22Rv1 (cell line): Measurements from ENCODE around the gene OR52W1.

Source experiments
- ZFX ChIP-seq: fragments of 450-650 bp; IDR thresholded peaks from 2 replicates; pipeline ENCODE4 v1.6.1; 2017; ENCODE audit warnings: antibody characterized with exemption, borderline replicate concordance
- TF ChIP-seq, protein P1 (sequence below): fragments of 450-650 bp; IDR thresholded peaks from 2 replicates; pipeline ENCODE4 v1.5.1; 2017; ENCODE audit warnings: mild to moderate bottlenecking

DNA sequence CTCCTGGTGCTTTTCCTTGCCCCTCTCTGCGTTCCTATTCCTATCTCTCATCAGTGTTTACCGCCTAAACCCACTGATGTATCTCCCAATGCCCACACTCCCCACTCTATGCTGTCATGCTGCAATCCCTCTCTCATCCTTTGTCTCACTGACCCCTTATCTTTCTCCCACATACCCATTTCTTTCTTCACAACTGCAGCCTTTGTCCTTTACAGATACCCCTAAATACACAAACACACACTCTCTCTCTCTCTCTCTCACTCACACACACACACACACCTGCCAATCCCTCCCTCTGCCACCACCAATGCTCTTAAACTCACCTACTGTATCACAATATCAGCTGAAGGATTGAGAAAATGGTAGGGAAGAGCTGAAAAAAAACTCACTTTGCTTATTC lies 23.6 kb upstream of the OR52W1 start:
- TF ChIP-seq, protein P1, sequence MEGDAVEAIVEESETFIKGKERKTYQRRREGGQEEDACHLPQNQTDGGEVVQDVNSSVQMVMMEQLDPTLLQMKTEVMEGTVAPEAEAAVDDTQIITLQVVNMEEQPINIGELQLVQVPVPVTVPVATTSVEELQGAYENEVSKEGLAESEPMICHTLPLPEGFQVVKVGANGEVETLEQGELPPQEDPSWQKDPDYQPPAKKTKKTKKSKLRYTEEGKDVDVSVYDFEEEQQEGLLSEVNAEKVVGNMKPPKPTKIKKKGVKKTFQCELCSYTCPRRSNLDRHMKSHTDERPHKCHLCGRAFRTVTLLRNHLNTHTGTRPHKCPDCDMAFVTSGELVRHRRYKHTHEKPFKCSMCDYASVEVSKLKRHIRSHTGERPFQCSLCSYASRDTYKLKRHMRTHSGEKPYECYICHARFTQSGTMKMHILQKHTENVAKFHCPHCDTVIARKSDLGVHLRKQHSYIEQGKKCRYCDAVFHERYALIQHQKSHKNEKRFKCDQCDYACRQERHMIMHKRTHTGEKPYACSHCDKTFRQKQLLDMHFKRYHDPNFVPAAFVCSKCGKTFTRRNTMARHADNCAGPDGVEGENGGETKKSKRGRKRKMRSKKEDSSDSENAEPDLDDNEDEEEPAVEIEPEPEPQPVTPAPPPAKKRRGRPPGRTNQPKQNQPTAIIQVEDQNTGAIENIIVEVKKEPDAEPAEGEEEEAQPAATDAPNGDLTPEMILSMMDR, result no peak
- no peak for TF ChIP-seq ZFX
